Panc1 (cell line): Measurements from ENCODE around the gene CORO7. TPM values are rescaled to one million over a fixed set of nuclear protein-coding genes. Genes with fewer than 3 reads are reported as not detected.

Experiments
- ATAC-seq: fragments of 200-7000 bp; cut with Tn5 transposase; 2 replicates; pipeline ENCODE4 v1.9.1; 2020; ENCODE audit warnings: mild to moderate bottlenecking, moderate library complexity
- BruUV-seq: library from RNA; stranded (reverse); fragments of 400-500 nt; replicated peaks from 2 replicates; lab custom pipeline; 2021; lab: Mats Ljungman, UMichigan
- CTCF ChIA-PET: fragments of 300-600 bp; sonication (Branson Sonifier 250); formaldehyde crosslinking; loops from one replicate; lab custom pipeline; 2022; ENCODE audit warnings: antibody characterized with exemption; lab: Charles Lee
- POLR2A ChIA-PET: fragments of 300-600 bp; sonication (Branson Sonifier 250); formaldehyde crosslinking; loops from one replicate; lab custom pipeline; 2022; ENCODE audit warnings: antibody characterized with exemption; lab: Charles Lee
- DNase-seq: peaks from one replicate; pipeline ENCODE4 v3.0.0-alpha.2; 2010; ENCODE audit warnings: low read depth, low spot score
- H3K27ac ChIP-seq: 2 replicates; pipeline ENCODE4 v1.5.1; 2011; ENCODE audit warnings: mild to moderate bottlenecking, low read length, inconsistent platforms
- H3K27me3 ChIP-seq: fragments of 200-500 bp; sonication (Bioruptor generic); 2 replicates; pipeline ENCODE4 v1.6.0; 2014; ENCODE audit warnings: low read length, inconsistent platforms; ENCODE audit not compliant: control insufficient read depth, insufficient read depth
- H3K36me3 ChIP-seq: fragments of 200-500 bp; sonication (Bioruptor generic); 2 replicates; pipeline ENCODE4 v1.5.1; 2014; ENCODE audit warnings: inconsistent platforms, mild to moderate bottlenecking, low read length, moderate library complexity; ENCODE audit not compliant: control insufficient read depth, insufficient read depth
- H3K4me1 ChIP-seq: 2 replicates; pipeline ENCODE4 v1.5.1; 2011; ENCODE audit warnings: inconsistent platforms, mild to moderate bottlenecking, low read length, moderate library complexity; ENCODE audit not compliant: control insufficient read depth, insufficient read depth
- H3K4me3 ChIP-seq, 2 experiments: 2 replicates each; pipeline ENCODE4 v1.5.1; 2011 to 2012; ENCODE audit warnings: low read depth in 2 of 2, low read length in 2 of 2, mild to moderate bottlenecking in 2 of 2, inconsistent platforms in 1 of 2, moderate library complexity in 1 of 2
- H3K9me3 ChIP-seq: fragments of 200-500 bp; sonication (Bioruptor generic); 2 replicates; pipeline ENCODE4 v1.5.1; 2014; ENCODE audit warnings: low read depth, mild to moderate bottlenecking, inconsistent platforms, low read length, moderate library complexity; ENCODE audit not compliant: control insufficient read depth, insufficient read depth
- POLR2AphosphoS5 ChIP-seq: IDR thresholded peaks from 2 replicates; pipeline ENCODE4 v1.6.1; 2012; ENCODE audit warnings: mild to moderate bottlenecking, low read depth, low read length, moderate library complexity
- TCF7L2 ChIP-seq: IDR thresholded peaks from 2 replicates; pipeline ENCODE4 v1.6.1; 2011; ENCODE audit warnings: mild to moderate bottlenecking, low read depth, low read length, inconsistent platforms
- in situ Hi-C: cut with HindIII; loops from 2 replicates; pipeline ENCODE4 v1.10.0; 2016; ENCODE audit warnings: low sequenced_read_pairs, low pct_unique_long_range_greater_than_20kb
- intact Hi-C: fragments of 100-400 bp; cut with micrococcal nuclease; formaldehyde crosslinking; loops from one replicate; pipeline ENCODE4 v1.10.0; 2022; ENCODE audit not compliant: unreplicated experiment
- total RNA-seq: library from RNA; stranded (reverse); gene quantifications from one replicate; pipeline ENCODE4 v1.2.1, GENCODE V29; 2021; ENCODE audit not compliant: unreplicated experiment
- TF ChIP-seq, protein P1 (sequence below), 2 experiments: IDR thresholded peaks; 2 replicates each; pipeline ENCODE4 v1.6.1; 2011 to 2012; ENCODE audit warnings: low read depth in 2 of 2, control low read depth in 1 of 2, low read length in 1 of 2, mild to moderate bottlenecking in 1 of 2, moderate library complexity in 1 of 2; ENCODE audit not compliant: insufficient read depth in 1 of 2
- TF ChIP-seq, protein P2 (sequence below): fragments of 450-650 bp; IDR thresholded peaks from 2 replicates; pipeline ENCODE4 v1.5.1; 2017; ENCODE audit warnings: mild to moderate bottlenecking

CORO7 gene
- total RNA-seq, 1 experiment from 2014 or later = 37.5 TPM

DNA sequence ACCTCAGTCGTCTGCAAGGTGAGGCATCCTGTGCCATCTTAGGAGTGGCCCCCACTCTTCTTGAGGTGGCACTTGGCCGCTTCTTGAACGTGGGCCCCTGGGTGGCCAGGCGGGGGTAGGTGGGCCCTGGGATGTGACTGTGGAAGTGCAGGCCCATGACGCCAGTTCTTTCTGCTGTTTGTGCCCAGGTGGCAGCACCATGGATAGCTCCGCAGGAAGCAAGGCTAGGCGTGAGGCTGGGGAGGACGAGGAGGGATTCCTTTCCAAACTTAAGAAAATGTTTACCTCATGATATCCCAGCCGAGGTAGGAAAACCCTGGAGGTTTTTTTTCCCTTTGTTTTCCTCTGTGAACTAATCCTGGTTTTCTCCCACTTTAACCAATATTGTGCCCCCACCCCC, 38.2 kb upstream of the CORO7 start:
- POLR2A ChIA-PET = no interaction called here
- no peaks in the 10 kb centered on the region for H3K27me3 ChIP-seq
- ATAC-seq = no peak
- H3K9me3 ChIP-seq = no peaks in the 10 kb centered on the region
- TF ChIP-seq, protein P1, sequence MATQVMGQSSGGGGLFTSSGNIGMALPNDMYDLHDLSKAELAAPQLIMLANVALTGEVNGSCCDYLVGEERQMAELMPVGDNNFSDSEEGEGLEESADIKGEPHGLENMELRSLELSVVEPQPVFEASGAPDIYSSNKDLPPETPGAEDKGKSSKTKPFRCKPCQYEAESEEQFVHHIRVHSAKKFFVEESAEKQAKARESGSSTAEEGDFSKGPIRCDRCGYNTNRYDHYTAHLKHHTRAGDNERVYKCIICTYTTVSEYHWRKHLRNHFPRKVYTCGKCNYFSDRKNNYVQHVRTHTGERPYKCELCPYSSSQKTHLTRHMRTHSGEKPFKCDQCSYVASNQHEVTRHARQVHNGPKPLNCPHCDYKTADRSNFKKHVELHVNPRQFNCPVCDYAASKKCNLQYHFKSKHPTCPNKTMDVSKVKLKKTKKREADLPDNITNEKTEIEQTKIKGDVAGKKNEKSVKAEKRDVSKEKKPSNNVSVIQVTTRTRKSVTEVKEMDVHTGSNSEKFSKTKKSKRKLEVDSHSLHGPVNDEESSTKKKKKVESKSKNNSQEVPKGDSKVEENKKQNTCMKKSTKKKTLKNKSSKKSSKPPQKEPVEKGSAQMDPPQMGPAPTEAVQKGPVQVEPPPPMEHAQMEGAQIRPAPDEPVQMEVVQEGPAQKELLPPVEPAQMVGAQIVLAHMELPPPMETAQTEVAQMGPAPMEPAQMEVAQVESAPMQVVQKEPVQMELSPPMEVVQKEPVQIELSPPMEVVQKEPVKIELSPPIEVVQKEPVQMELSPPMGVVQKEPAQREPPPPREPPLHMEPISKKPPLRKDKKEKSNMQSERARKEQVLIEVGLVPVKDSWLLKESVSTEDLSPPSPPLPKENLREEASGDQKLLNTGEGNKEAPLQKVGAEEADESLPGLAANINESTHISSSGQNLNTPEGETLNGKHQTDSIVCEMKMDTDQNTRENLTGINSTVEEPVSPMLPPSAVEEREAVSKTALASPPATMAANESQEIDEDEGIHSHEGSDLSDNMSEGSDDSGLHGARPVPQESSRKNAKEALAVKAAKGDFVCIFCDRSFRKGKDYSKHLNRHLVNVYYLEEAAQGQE (IDR thresholded peaks at IDR 0.05; ENCODE audit: insufficient read depth in 1 of 2, low read depth in 2 of 2, low read length in 1 of 2) = peak; percentile 88 to 91
- no peak for TF ChIP-seq POLR2AphosphoS5
- in situ Hi-C loops = no loop called here
- intact Hi-C loops = no loop called here
- DNase-seq = no peak
- H3K4me1 ChIP-seq = no peaks in the 10 kb centered on the region
- no peak overlapping the region for H3K27ac ChIP-seq
- no peaks in the 10 kb centered on the region; the same call in 1 of the 2 replicates for H3K36me3 ChIP-seq
- CTCF ChIA-PET = no interaction called here
- no TSS peak for BruUV-seq
- H3K4me3 ChIP-seq = no peak overlapping the region

- ChIA-PET CTCF (no interaction called here), POLR2A (no interaction called here)
- TF ChIP-seq POLR2AphosphoS5 = no peak
- TF ChIP-seq, protein P2, sequence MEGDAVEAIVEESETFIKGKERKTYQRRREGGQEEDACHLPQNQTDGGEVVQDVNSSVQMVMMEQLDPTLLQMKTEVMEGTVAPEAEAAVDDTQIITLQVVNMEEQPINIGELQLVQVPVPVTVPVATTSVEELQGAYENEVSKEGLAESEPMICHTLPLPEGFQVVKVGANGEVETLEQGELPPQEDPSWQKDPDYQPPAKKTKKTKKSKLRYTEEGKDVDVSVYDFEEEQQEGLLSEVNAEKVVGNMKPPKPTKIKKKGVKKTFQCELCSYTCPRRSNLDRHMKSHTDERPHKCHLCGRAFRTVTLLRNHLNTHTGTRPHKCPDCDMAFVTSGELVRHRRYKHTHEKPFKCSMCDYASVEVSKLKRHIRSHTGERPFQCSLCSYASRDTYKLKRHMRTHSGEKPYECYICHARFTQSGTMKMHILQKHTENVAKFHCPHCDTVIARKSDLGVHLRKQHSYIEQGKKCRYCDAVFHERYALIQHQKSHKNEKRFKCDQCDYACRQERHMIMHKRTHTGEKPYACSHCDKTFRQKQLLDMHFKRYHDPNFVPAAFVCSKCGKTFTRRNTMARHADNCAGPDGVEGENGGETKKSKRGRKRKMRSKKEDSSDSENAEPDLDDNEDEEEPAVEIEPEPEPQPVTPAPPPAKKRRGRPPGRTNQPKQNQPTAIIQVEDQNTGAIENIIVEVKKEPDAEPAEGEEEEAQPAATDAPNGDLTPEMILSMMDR = no peak
- Histone ChIP-seq H3K36me3 (peaks cover 4% of the 10 kb centered on the region), H3K4me1 (no peaks in the 10 kb centered on the region), H3K27me3 (no peaks in the 10 kb centered on the region), H3K27ac (no peak overlapping the region), H3K4me3 (no peak overlapping the region), H3K9me3 (no peaks in the 10 kb centered on the region)
- DNase-seq (no peak), ATAC-seq (no peak)
- in situ Hi-C loops (no loop called here), intact Hi-C loops (no loop called here)
- BruUV-seq = no TSS peak
Observed at GRCh38 chr16:4452674-4453073, 36.3 kb upstream of the CORO7 start.

DNA sequence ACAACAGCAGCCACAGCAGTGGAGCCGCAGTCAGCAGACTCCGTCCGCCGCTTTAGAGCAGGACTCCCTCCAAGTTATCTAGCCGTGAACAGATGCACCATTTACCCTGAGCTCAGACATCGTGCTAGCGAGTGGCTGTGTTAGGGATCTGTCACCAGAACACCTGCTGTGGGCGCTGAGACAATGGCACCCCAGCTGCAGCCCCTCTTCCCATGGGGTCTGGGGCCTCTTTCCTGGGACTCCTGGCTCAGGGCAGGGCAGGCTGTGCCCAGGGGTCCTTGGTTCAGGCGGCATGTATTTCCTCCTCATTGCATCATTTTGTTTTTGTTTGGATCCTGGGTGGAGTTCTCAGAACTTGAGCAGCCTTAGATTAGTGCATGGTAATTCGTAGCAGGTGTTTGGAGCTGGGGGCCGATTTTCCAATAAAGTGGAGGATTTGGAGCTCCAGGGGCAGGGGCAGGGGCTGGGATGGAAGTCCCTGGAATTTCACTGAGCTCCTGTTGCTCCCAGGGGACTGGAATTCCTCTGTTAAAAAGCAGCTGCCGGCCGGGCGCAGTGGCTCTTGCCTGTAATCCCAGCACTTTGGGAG, 34.6 kb upstream of the CORO7 start:
- Histone ChIP-seq H3K27ac (peak overlapping the region; percentile 24; the same call in 1 of the 2 replicates), H3K36me3 (peaks cover 4% of the 10 kb centered on the region), H3K4me1 (no peaks in the 10 kb centered on the region), H3K27me3 (no peaks in the 10 kb centered on the region), H3K9me3 (no peaks in the 10 kb centered on the region), H3K4me3 (no peak overlapping the region)
- ChIA-PET POLR2A (no interaction called here), CTCF (no interaction called here)
- TF ChIP-seq TCF7L2 = no peak
- TF ChIP-seq, protein P1 (IDR thresholded peaks at IDR 0.05; ENCODE audit: insufficient read depth in 1 of 2, low read depth in 2 of 2, low read length in 1 of 2) = no peak
- TF ChIP-seq, protein P2 = no peak
- intact Hi-C loops (no loop called here), in situ Hi-C loops (no loop called here)
- DNase-seq (no peak), ATAC-seq (no peak)
- no TSS peak for BruUV-seq
